Measurements from ENCODE around the gene MT1M. TPM values are rescaled to one million over a fixed set of nuclear protein-coding genes. Genes with fewer than 3 reads are reported as not detected.
"Not testable (repeated sequence)": the region's sequence is repeated elsewhere in the genome, so short reads cannot be mapped to it uniquely, and the experiment has no call there.

Gene MT1M
- total and polyA plus RNA-seq, 2 donors, result 0.48 to 182 TPM

DNA sequence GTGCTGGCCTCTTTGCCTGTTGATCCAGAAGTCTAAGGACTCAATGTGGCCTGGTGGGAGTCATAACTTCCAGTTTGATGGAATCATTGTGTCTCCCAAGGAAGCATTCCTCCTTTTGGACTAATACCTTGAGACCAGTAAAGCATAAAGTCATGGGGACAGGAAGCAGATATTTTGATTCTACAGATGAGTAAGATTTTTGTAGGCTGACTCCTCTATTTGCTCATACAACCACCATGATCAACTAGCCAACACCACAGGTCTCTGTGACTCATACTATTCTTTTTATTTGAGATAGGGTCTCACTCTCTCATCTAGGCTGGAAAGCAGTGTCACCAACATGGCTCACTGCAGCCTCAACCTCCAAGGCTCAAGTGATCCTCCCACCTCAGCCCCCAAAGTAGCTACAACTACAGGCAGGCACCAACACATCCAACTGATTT is 17.9 kb upstream of the MT1M start:
- Histone ChIP-seq H3K36me3 (ENCODE audit: insufficient read depth) (no peaks in the 10 kb centered on the region), H3K27ac (ENCODE audit: low read depth) (no peak overlapping the region), H3K4me3 (ENCODE audit: low read depth, low read length) (no peak overlapping the region), H3K4me1 (ENCODE audit: insufficient read depth) (no peaks in the 10 kb centered on the region)
- no peak for DNase-seq (ENCODE audit: extremely low spot score)

DNA sequence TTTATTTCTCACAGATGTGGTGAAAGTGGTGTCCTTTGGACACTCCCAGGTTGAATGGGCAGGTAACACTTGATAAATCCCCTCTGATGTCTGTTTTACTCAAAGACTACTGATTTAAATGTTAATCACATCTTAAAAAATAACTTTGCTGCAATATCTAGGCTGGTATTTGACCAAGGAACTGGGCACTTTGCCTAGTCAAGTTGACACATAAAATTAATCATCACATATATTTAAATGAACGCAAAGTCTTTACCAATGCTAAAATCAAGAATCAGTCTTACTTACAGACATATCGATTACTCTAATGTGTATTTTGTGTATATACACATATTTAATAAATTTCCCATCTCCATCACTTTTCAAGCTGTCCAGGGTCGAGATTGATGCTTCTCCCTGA is 17.1 kb upstream of the MT1M start:
- H3K4me1 ChIP-seq (ENCODE audit: insufficient read depth), result no peaks in the 10 kb centered on the region
- no peak for DNase-seq (ENCODE audit: extremely low spot score)
- H3K4me3 ChIP-seq (ENCODE audit: low read depth, low read length), result no peak overlapping the region
- H3K36me3 ChIP-seq (ENCODE audit: insufficient read depth), result no peaks in the 10 kb centered on the region
- H3K27ac ChIP-seq (ENCODE audit: low read depth), result no peak overlapping the region
- 93% methylated on average over 3 of the region's 3 CpGs for WGBS

DNA sequence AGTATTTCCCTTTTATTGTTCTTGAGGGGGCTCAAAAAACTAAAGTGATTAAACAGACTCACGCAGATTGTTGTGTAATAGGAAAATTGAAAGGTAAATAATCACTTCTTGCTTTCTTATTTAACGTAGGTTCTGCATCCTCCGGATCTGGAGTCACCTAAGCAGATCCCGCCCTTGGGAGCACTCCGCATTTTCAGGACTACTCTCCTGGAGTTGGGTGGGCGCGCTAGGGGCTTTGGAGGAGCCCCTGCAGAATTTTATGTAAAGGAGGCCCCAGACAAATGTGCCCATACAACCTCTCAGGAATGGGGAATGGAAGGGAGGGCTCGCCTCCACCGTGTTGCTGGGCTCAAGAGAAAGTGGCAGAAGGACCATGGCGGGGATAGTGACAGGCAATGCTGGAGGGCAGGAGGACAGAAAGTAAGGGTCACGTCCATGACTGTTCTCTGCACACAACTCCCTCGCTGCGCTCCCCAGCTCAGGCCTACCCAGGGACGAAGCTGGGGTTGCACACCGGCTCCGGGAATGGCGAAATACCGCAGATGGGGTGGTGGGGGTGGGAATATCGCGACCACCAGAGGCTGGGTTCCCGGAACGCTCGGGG is 15.7 kb upstream of the MT1M start:
- Histone ChIP-seq H3K4me1 (ENCODE audit: insufficient read depth) (no peaks in the 10 kb centered on the region), H3K36me3 (ENCODE audit: insufficient read depth) (no peaks in the 10 kb centered on the region), H3K4me3 (ENCODE audit: low read depth, low read length) (peak overlapping the region; percentile 22), H3K27ac (ENCODE audit: low read depth) (no peak overlapping the region)
- 52% methylated on average over 23 of the region's 23 CpGs for WGBS
- no peak for DNase-seq (ENCODE audit: extremely low spot score)

DNA sequence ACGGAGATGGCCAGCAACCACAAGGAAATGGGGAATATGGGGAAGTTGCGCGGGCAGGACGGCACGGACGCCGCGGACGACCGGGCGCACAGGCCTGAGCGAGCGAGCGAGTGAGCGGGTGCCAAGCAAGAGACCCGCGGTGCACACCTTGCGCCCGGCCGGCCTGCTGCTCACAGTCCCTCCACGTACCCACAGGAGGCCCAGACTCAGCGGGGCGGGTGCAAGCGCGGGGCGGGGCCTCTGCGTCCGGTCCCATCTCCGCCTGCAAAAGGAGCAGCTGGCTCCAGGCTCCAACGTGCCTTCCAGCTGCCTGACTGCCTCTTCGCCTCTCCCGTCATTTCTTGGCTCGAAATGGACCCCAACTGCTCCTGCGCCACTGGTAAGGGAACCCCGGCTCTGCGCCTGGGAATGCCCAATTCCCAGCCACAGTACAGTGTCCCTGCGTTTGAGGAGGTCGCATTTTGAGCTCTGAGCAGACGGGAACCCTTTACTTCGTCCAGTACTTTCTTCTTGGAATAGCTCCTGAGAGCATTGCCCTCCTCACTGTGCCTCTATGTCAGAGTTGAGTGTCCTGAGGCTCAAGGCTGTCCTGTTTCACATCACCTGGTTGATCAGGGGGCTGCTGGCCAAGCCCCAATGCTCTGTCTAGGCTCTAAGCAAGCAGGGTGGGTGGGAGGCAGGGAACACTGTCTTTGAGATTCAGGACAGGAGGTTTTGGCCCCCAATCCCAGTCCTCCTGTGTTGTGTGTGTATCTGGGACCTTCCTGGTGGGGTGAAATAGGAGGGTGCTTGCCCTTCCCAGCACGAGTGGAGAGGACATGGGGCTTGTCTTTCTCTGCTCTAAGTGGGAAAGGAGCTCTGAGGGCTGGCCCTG is 15.0 kb upstream of the MT1M start:
- peak overlapping the region; percentile 22 for H3K4me3 ChIP-seq (ENCODE audit: low read depth, low read length)
- 4% methylated on average over 41 of the region's 41 CpGs for WGBS
- H3K4me1 ChIP-seq (ENCODE audit: insufficient read depth), result no peaks in the 10 kb centered on the region
- DNase-seq (ENCODE audit: extremely low spot score), result no peak
- peak overlapping the region; percentile 12 for H3K27ac ChIP-seq (ENCODE audit: low read depth)
- no peaks in the 10 kb centered on the region for H3K36me3 ChIP-seq (ENCODE audit: insufficient read depth)

- no peaks in the 10 kb centered on the region for H3K36me3 ChIP-seq (ENCODE audit: insufficient read depth)
- H3K27ac ChIP-seq (ENCODE audit: low read depth), result no peak overlapping the region
- H3K4me3 ChIP-seq (ENCODE audit: low read depth, low read length), result no peak overlapping the region
- no peaks in the 10 kb centered on the region for H3K4me1 ChIP-seq (ENCODE audit: insufficient read depth)
- WGBS, result 76% methylated on average over 6 of the region's 6 CpGs
- no peak for DNase-seq (ENCODE audit: extremely low spot score)
Measured at GRCh38 chr16:56618138-56618537, 14.3 kb upstream of the MT1M start.

DNA sequence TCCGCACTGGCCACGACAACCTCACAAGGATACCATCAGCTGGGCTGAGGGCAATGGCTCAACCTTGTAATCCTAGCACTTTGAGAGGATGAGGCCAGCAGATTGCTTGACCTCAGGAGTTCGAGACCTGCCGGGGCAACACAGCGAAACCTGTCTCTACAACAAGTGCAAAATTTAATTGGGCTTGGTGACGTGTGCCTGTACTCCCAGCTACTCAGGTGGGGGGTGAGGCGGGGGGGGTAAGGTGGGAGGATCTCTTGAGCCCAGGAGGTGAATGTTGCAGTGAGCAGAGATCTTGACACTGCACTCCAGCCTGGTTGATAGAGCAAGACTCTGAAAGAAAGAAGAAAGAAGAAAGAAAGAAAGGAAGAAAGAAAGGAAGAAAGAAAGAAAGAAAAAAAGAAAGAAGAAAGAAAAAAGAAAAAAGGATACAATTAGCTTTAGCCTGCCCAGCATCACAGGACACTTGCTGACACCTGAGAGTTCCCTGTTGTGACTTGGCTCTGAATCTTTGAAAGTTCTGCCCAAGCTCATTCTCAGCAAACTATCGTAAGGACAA is 12.0 kb upstream of the MT1M start:
- WGBS, result 91% methylated on average over 8 of the region's 8 CpGs
- no peak for DNase-seq (ENCODE audit: extremely low spot score)
- H3K4me1 ChIP-seq (ENCODE audit: insufficient read depth), result no peaks in the 10 kb centered on the region
- no peaks in the 10 kb centered on the region for H3K36me3 ChIP-seq (ENCODE audit: insufficient read depth)
- no peak overlapping the region for H3K4me3 ChIP-seq (ENCODE audit: low read depth, low read length)
- H3K27ac ChIP-seq (ENCODE audit: low read depth), result no peak overlapping the region

DNA sequence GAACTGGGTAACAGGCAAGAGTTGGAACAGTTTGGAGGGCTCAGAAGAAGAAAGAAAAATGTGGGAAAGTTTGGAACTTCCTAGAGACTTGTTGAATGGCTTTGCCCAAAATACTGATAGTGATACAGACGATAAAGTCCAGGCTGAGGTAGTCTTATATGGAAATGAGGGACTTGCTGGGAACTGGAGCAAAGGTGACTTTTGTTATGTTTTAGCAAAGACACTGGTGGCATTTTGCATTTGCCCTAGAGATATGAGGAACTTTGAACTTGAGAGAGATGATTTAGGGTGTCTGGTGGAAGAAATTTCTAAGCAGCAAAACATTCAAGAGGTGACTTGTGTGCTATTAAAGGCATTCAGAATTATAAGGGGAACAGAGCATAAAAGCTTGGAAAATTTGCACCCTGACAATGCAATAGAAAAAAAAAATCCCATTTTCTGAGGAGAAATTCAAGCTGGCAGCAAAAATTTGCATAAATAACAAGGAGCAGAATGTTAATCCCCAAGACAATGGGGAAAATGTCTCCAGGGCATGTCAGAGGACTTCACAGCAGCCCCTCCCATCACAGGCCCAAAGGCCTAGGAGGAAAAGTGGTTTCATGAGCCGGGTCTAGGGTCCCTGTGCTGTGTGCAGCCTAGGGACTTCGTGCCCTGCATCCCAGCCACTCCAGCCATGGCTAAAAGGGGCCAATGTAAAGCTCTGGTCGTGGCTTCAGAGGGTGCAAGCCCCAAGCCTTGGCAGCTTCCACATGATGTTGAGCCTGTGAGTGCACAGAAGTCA is 10.6 kb upstream of the MT1M start:
- 72% methylated on average over 4 of the region's 4 CpGs for WGBS
- not testable (repeated sequence) for H3K36me3 ChIP-seq (ENCODE audit: insufficient read depth); H3K4me1 ChIP-seq (ENCODE audit: insufficient read depth); H3K4me3 ChIP-seq (ENCODE audit: low read depth, low read length); DNase-seq (ENCODE audit: extremely low spot score); H3K27ac ChIP-seq (ENCODE audit: low read depth)

- H3K36me3 ChIP-seq (ENCODE audit: insufficient read depth); DNase-seq (ENCODE audit: extremely low spot score); H3K27ac ChIP-seq (ENCODE audit: low read depth); H3K4me3 ChIP-seq (ENCODE audit: low read depth, low read length); H3K4me1 ChIP-seq (ENCODE audit: insufficient read depth): not testable (repeated sequence)
- WGBS, result 95% methylated on average over 5 of the region's 5 CpGs
Measured at GRCh38 chr16:56623184-56623583, 9.3 kb upstream of the MT1M start.

- DNase-seq (ENCODE audit: extremely low spot score), result no peak
- H3K27ac ChIP-seq (ENCODE audit: low read depth), result no peak overlapping the region
- H3K4me3 ChIP-seq (ENCODE audit: low read depth, low read length), result no peak overlapping the region
- no peaks in the 10 kb centered on the region for H3K36me3 ChIP-seq (ENCODE audit: insufficient read depth)
- no peaks in the 10 kb centered on the region for H3K4me1 ChIP-seq (ENCODE audit: insufficient read depth)
- 97% methylated on average over 2 of the region's 2 CpGs for WGBS
Measured at GRCh38 chr16:56623637-56624036, 8.8 kb upstream of the MT1M start.

GRCh38 chr16:56625140-56625942 is 7.1 kb upstream of the MT1M start, which contains the start of gene MT1E:
Gene MT1E (plus strand): TSS chr16:56625781. CDS start chr16:56625852, 71 bp downstream.
- peak within 1 kb of the TSS; percentile 82 for H3K27ac ChIP-seq (ENCODE audit: low read depth)
- no peaks in the 10 kb centered on the region for H3K36me3 ChIP-seq (ENCODE audit: insufficient read depth)
- peak within 1 kb of the TSS; percentile 46 for H3K4me3 ChIP-seq (ENCODE audit: low read depth, low read length)
- DNase-seq (ENCODE audit: extremely low spot score), result no peak
- no peaks in the 10 kb centered on the region for H3K4me1 ChIP-seq (ENCODE audit: insufficient read depth)
- 3% methylated on average over 62 of the region's 62 CpGs for WGBS

- no peak for DNase-seq (ENCODE audit: extremely low spot score)
- peak overlapping the region; percentile 82 for H3K27ac ChIP-seq (ENCODE audit: low read depth)
- no peaks in the 10 kb centered on the region for H3K4me1 ChIP-seq (ENCODE audit: insufficient read depth)
- 29% methylated on average over 16 of the region's 16 CpGs for WGBS
- no peaks in the 10 kb centered on the region for H3K36me3 ChIP-seq (ENCODE audit: insufficient read depth)
- H3K4me3 ChIP-seq (ENCODE audit: low read depth, low read length), result peak overlapping the region; percentile 46
Measured at GRCh38 chr16:56625943-56626654, 6.4 kb upstream of the MT1M start.

DNA sequence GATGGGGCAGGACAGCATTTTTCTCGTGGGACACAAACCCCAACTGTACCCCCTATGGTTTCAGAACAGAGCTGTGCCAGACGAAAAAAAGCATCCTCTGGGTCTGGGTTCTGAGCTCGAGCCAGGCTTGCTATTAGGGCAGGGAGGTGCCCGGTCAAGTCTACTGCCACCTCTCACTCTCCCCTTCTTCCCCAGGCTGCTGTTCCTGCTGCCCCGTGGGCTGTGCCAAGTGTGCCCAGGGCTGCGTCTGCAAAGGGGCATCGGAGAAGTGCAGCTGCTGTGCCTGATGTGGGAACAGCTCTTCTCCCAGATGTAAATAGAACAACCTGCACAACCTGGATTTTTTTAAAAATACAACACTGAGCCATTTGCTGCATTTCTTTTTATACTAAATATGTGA is 5.8 kb upstream of the MT1M start:
- Histone ChIP-seq H3K4me3 (ENCODE audit: low read depth, low read length) (peak overlapping the region; percentile 46), H3K27ac (ENCODE audit: low read depth) (no peak overlapping the region), H3K36me3 (ENCODE audit: insufficient read depth) (no peaks in the 10 kb centered on the region), H3K4me1 (ENCODE audit: insufficient read depth) (no peaks in the 10 kb centered on the region)
- 61% methylated on average over 7 of the region's 7 CpGs for WGBS
- no peak for DNase-seq (ENCODE audit: extremely low spot score)

Measured in urinary bladder (tissue), 4 donors.